HFF-Myc (cell line): Measurements from ENCODE around the gene SPTBN4.
A peak's percentile ranks its signal among the peaks of the same experiment; 100 is the strongest.
"Not testable (repeated sequence)": the region's sequence is repeated elsewhere in the genome, so short reads cannot be mapped to it uniquely, and the experiment has no call there.

ENCODE experiments used
- DNase-seq: peaks from one replicate; pipeline ENCODE4 v3.0.0-alpha.2; 2011; ENCODE audit warnings: low read depth; ENCODE audit errors: extremely low read depth
- H3K4me3 ChIP-seq: replicated peaks from 2 replicates; pipeline ENCODE4 v1.5.1; 2011; ENCODE audit warnings: low read depth, mild to moderate bottlenecking, control low read depth, low read length
- CTCF ChIP-seq: IDR thresholded peaks from 2 replicates; pipeline ENCODE4 v1.5.1; 2012; ENCODE audit warnings: mild to moderate bottlenecking, low read depth, low read length, control low read depth; ENCODE audit errors: missing control alignments

SPTBN4 gene

DNA sequence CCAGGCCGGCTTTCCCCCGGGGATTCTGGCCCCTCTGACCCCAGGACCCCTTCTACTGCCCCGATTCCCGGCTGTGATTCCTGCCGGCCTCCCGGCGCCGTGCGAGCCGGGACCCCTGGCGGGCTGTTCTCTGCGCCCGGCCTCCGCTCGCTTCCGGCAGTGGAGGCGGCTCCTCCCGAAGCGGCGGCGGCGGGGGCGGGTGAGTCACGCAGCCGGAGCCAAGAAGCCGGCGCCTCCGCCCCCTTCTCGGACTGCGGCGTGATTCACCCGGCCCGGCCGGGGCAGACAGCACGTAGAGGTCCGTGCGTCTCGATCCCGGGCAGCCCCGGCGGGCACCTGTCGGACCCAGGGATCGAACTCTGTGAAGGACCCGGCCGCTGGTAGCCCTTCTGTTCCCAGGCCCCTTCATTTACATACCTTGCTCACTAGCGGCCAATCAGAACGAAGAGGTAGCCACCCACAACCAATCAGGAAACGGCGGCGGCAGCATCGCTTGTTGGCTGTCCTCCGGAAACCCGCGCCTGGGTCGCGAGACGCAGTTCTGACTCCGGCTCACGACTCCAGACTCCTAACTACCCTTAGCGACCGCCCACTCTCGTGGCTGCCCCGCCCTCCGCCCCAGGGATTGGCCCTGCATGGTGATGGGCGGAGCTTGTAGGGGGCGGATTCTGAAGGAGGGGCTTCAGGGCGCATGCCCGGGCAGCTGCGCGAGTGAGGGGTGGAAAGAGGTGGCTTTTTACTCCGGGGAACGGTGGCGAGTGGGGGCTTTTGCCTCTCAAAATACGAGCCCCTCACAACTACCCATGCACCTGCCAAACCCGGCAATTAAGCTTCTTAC, 41.1 kb upstream of the SPTBN4 start, which contains the start of gene SERTAD1:
SERTAD1 (minus strand) TSS at position 543 of the 838 bp plus-strand sequence. CDS start 2,446 bp downstream, outside the sequence.
- peak; percentile 56 for TF ChIP-seq CTCF
- peak within 1 kb of the TSS; percentile 88 for H3K4me3 ChIP-seq
- DNase-seq = peak; percentile 96

- H3K4me3 ChIP-seq, DNase-seq: not testable (repeated sequence)
These were observed 38.6 kb upstream of the SPTBN4 start for GRCh38 chr19:40428197-40428596.

DNA sequence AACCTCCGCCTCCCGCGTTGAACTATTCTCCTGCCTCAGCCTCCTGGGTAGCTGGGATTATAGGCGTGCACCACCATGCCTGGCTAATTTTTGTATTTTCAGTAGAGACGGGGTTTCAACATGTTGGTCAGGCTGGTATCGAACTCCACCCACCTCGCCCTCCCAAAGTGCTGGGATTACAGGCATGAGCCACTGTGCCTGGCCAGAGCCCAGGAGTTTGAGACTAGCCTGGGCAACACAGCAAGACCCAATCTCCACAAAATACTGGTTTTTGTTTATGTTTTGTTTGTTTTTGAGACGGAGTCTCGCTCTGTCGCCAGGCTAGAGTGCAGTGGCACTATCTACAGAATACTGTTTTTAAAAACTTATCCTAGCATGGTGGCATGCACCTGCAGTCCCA, 36.6 kb upstream of the SPTBN4 start:
- DNase-seq = not testable (repeated sequence)

GRCh38 chr19:40431698-40432097, 35.1 kb upstream of the SPTBN4 start:
- no peak for TF ChIP-seq CTCF
- H3K4me3 ChIP-seq = no peak overlapping the region
- DNase-seq = no peak

More for the DNA sequence above, 36.6 kb upstream of the SPTBN4 start:
- not testable (repeated sequence) for H3K4me3 ChIP-seq

GRCh38 chr19:40432760-40433159, 34.0 kb upstream of the SPTBN4 start:
- not testable (repeated sequence) for DNase-seq
- peak overlapping the region; percentile 45 for H3K4me3 ChIP-seq

DNA sequence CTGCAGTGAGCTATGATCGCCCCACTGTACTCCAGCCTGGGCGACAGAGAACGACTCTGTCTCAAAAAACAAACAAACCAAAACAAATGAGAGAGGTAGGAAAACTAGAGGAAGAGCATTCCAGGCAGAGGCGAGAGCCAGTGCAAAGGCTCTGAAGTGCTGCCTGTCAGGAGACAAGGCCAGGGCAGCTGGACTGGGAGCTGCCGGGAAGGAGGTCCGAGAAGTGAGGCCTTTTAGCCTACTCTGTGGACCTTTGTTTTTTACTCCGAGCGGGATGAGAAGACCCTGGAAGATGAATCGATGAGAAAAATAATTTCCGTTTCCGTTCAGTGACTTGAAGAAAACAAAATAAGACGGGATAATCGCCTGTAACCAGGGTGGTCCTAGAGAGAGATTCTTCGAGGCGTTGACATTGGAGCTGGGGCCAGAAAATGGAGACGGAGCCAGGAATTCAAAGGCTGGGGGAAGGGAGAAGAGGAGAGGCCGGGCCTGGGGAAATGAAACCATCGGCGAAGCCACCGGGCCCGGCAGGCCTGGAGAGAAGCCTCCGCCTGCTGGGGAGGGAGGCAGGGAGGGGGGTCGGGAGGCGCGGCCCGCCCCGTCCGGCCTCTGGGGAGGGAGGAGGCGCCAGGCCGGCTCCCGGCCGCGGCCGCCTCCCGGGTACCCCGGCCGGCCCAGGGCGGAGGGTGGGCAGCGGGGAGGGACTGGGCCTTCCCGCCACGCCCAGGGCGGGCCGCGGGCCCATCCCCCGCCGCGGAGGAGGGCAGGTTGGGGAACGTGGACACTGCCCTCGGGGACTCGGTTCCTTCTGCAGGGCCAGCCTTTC, 33.2 kb upstream of the SPTBN4 start:
- peak; percentile 71 for DNase-seq
- no peak for TF ChIP-seq CTCF
- H3K4me3 ChIP-seq = peak overlapping the region; percentile 45

DNA sequence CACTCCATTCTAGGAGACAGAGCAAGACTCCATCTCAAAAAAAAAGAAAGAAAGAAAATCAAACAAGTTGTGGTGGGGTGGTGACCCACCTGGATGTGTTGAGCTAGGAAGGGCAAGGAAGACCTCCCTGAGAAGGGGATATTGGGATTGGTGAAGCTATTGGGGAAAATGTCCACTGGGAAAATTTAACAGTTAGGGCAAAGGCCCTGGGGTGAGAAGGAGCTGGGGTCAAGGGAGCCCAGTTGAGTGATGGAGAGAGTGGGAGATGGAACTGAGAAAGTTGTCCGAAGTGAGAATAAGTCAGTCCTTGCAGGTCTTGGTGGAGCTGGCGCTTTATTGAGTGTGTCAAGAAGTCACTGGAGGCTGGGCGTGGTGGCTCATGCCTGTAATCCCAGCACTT, 28.5 kb upstream of the SPTBN4 start:
- no peak for TF ChIP-seq CTCF
- no peak for DNase-seq

DNA sequence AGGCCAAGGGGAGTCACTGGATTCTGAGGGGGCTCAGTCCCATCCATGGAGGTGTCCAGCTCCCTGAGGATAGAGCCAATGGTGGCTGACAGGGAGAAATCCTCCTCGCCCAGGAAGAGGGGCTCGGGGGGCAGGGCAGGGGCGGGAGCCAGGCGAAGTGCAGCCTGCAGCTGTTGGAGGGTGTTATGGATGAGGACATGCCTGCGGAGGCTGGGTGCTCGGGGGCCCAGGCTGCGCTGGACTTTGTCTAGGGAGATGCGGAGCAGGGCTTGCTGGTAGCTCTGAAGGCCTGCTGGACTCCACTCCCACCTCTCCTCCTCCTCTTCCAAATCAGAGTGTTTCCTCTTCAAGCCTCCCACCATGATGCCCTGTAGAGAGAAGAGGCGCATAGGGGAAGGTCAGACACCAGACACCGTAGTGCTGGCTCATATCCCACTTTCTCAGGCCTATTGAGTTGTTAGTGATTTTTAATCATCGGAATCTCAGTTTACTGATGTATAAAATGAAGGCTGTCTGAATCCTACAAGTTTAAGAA, 25.0 kb upstream of the SPTBN4 start:
- peak overlapping the region; percentile 95 for H3K4me3 ChIP-seq
- no peak for TF ChIP-seq CTCF
- no peak for DNase-seq

More for the DNA sequence above, 28.5 kb upstream of the SPTBN4 start:
- no peak overlapping the region for H3K4me3 ChIP-seq
